WTC11 (cell line): Measurements from ENCODE around the gene SPATA46.

Experiments
- ATF1 ChIP-seq: sonication (generic); formaldehyde crosslinking; IDR thresholded peaks from 2 replicates; pipeline ENCODE4 v1.8.1; 2023; ENCODE audit warnings: mild to moderate bottlenecking, moderate library complexity, missing genetic modification reagents
- CBFB ChIP-seq: sonication (generic); formaldehyde crosslinking; IDR thresholded peaks from 2 replicates; pipeline ENCODE4 v1.8.1; 2022; ENCODE audit warnings: mild to moderate bottlenecking, low read depth, missing genetic modification reagents
- CREM ChIP-seq: sonication (generic); formaldehyde crosslinking; IDR thresholded peaks from 2 replicates; pipeline ENCODE4 v1.8.1; 2022; ENCODE audit warnings: mild to moderate bottlenecking, missing genetic modification reagents, moderate library complexity
- CTCF ChIP-seq: fragments of 200-600 bp; IDR thresholded peaks from 2 replicates; pipeline ENCODE4 v1.8.0; 2022; ENCODE audit warnings: antibody characterized with exemption
- ESRRA ChIP-seq: sonication (generic); formaldehyde crosslinking; IDR thresholded peaks from 2 replicates; pipeline ENCODE4 v1.8.1; 2022; ENCODE audit warnings: mild to moderate bottlenecking, missing genetic modification reagents, borderline replicate concordance
- ETV6 ChIP-seq: sonication (generic); formaldehyde crosslinking; IDR thresholded peaks from 2 replicates; pipeline ENCODE4 v1.8.1; 2022; ENCODE audit warnings: mild to moderate bottlenecking, missing genetic modification reagents
- FOXK1 ChIP-seq: sonication (generic); formaldehyde crosslinking; IDR thresholded peaks from 2 replicates; pipeline ENCODE4 v1.8.0; 2022; ENCODE audit warnings: mild to moderate bottlenecking, moderate library complexity, missing genetic modification reagents
- HMGXB4 ChIP-seq: sonication (generic); formaldehyde crosslinking; IDR thresholded peaks from 2 replicates; pipeline ENCODE4 v1.8.1; 2023; ENCODE audit warnings: mild to moderate bottlenecking, moderate library complexity, missing genetic modification reagents
- MAX ChIP-seq: sonication (generic); formaldehyde crosslinking; IDR thresholded peaks from 2 replicates; pipeline ENCODE4 v1.8.0; 2022; ENCODE audit warnings: mild to moderate bottlenecking, missing genetic modification reagents
- MLX ChIP-seq: sonication (generic); formaldehyde crosslinking; IDR thresholded peaks from 2 replicates; pipeline ENCODE4 v1.8.1; 2023; ENCODE audit warnings: mild to moderate bottlenecking, missing genetic modification reagents, moderate library complexity
- PREB ChIP-seq: sonication (generic); formaldehyde crosslinking; IDR thresholded peaks from 2 replicates; pipeline ENCODE4 v1.8.1; 2022; ENCODE audit warnings: mild to moderate bottlenecking, missing genetic modification reagents, moderate library complexity, borderline replicate concordance
- TCF7 ChIP-seq: sonication (generic); formaldehyde crosslinking; IDR thresholded peaks from 2 replicates; pipeline ENCODE4 v1.8.0; 2022; ENCODE audit warnings: mild to moderate bottlenecking, low read depth, missing genetic modification reagents, moderate library complexity

GRCh38 chr1:162353702-162354101 is 23.0 kb downstream of the SPATA46 start:
- TF ChIP-seq CTCF (no peak), ETV6 (CRISPR knock-in tag) (no peak), MAX (no peak), HMGXB4 (CRISPR knock-in tag) (no peak), PREB (no peak), MLX (CRISPR knock-in tag) (no peak), TCF7 (CRISPR knock-in tag) (no peak), CREM (CRISPR knock-in tag) (no peak), ATF1 (CRISPR knock-in tag) (no peak), FOXK1 (CRISPR knock-in tag) (no peak), CBFB (CRISPR knock-in tag) (no peak), ESRRA (CRISPR knock-in tag) (no peak)
